DOHH2 (cell line): ENCODE results near the gene BRD3.

Experiments
- EZH2phosphoT487 ChIP-seq: fragments of 200-600 bp; sonication (generic); IDR thresholded peaks from 2 replicates; pipeline ENCODE4 v1.6.1; 2017; ENCODE audit warnings: borderline replicate concordance, mild to moderate bottlenecking, antibody characterized with exemption, low read length, moderate library complexity, mixed read lengths
- TF ChIP-seq, protein P1 (sequence below): fragments of 200-600 bp; sonication (generic); IDR thresholded peaks from one replicate; pipeline ENCODE4 v1.5.1; 2014; ENCODE audit warnings: antibody characterized with exemption, mild to moderate bottlenecking, low read depth, low read length; ENCODE audit not compliant: poor library complexity, severe bottlenecking

DNA sequence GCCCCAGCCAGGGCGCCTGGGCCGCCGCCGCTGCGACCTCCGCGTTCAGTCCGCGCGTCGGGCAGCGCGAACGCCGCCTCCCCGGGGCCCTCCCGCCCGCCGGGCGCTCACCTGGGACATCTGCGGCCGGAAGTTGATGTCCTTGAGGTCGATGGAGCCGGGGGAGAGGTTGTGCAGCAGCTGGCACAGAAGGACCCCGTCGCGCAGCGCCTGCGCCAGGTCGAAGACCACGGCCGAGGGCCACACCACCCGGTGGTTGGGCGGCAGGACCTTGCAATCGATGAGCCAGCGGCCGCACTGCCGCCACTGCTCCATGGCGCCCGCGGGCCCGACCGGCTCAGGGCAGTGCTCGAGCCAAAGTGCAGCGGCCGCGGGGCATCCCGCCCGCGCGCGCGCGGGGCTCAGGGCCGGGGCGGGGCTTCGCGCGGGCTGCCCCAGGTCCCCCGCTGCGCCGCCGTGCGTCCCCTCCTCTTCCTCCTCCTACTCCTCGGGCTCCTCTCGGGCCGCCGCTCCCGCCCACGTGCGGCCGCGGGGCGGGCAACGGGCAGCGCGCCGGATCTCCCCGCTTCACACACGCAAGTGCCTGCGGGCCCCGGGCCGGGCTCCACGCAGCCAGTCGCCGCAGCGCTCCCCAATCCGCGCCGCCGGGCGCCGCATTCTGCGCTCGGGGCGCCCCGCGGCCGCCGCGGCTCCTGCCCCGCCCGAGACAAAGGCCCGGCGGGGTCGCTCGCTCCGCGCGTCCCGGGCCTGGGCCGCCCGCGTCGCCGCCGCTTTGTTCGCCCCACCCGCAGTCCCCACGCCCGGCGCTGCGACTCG is 75.7 kb downstream of the BRD3 start, which contains the start of gene VAV2:
- TF ChIP-seq, protein P1, sequence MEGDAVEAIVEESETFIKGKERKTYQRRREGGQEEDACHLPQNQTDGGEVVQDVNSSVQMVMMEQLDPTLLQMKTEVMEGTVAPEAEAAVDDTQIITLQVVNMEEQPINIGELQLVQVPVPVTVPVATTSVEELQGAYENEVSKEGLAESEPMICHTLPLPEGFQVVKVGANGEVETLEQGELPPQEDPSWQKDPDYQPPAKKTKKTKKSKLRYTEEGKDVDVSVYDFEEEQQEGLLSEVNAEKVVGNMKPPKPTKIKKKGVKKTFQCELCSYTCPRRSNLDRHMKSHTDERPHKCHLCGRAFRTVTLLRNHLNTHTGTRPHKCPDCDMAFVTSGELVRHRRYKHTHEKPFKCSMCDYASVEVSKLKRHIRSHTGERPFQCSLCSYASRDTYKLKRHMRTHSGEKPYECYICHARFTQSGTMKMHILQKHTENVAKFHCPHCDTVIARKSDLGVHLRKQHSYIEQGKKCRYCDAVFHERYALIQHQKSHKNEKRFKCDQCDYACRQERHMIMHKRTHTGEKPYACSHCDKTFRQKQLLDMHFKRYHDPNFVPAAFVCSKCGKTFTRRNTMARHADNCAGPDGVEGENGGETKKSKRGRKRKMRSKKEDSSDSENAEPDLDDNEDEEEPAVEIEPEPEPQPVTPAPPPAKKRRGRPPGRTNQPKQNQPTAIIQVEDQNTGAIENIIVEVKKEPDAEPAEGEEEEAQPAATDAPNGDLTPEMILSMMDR: no peak
- TF ChIP-seq EZH2phosphoT487: no peak
